B cell (primary cell): ENCODE results near the gene ZNF423. TPM values are rescaled to one million over a fixed set of nuclear protein-coding genes. Genes with fewer than 3 reads are reported as not detected.

Experiments
- ATAC-seq: fragments of 200-7000 bp; cut with Tn5 transposase; one replicate; pipeline ENCODE4 v1.10.0; 2021; ENCODE audit warnings: low read depth, mild to moderate bottlenecking, moderate number of reproducible peaks, moderate library complexity
- CTCF ChIA-PET: fragments of 350-600 bp; sonication (Branson Sonifier 250); formaldehyde crosslinking; loops from one replicate; lab custom pipeline; 2021; ENCODE audit warnings: antibody characterized with exemption, inconsistent platforms; lab: Charles Lee
- POLR2A ChIA-PET: fragments of 350-600 bp; sonication (Branson Sonifier 250); formaldehyde crosslinking; loops from one replicate; lab custom pipeline; 2021; ENCODE audit warnings: antibody characterized with exemption; lab: Charles Lee
- DNase-seq: peaks from one replicate; pipeline ENCODE4 v3.0.0; 2013
- H2AFZ ChIP-seq: 2 replicates; pipeline ENCODE4 v1.6.1; 2012; ENCODE audit warnings: mild to moderate bottlenecking, low read depth, low read length; ENCODE audit not compliant: insufficient read depth, poor library complexity, severe bottlenecking
- H3K27ac ChIP-seq, 2 donors: 1 replicate in 1 of 2; 2 replicates in 1 of 2; pipeline ENCODE4 v1.5.1; 2012 to 2013; ENCODE audit warnings: low read length in 2 of 2, mild to moderate bottlenecking in 2 of 2, moderate library complexity in 1 of 2
- H3K27me3 ChIP-seq, 4 experiments: fragments of 200-600 bp in 1 of 4; sonication (generic) in 1 of 4; replicated peaks in 1 of 4; 1 replicate in 2 of 4; 2 replicates in 2 of 4; pipeline versions ENCODE4 v1.6.1 to v1.7.0; 2013 to 2016; ENCODE audit warnings: low read length in 3 of 4, mild to moderate bottlenecking in 2 of 4, mixed read lengths in 1 of 4, moderate library complexity in 1 of 4; ENCODE audit not compliant: insufficient read depth in 4 of 4, control insufficient read depth in 3 of 4; ENCODE audit errors: control extremely low read depth in 1 of 4
- H3K36me3 ChIP-seq, 2 experiments: replicated peaks in 1 of 2; 1 replicate in 1 of 2; 2 replicates in 1 of 2; pipeline versions ENCODE4 v1.6.1 to v1.7.1; 2013; ENCODE audit warnings: low read length in 1 of 2; ENCODE audit not compliant: insufficient read depth in 2 of 2, control insufficient read depth in 1 of 2; ENCODE audit errors: control extremely low read depth in 1 of 2, extremely low read depth in 1 of 2
- H3K4me1 ChIP-seq, 2 donors: fragments of 200-600 bp in 1 of 2; sonication (generic) in 1 of 2; 1 replicate in 1 of 2; 2 replicates in 1 of 2; pipeline versions ENCODE4 v1.5.1 to v1.6.1; 2013 to 2017; ENCODE audit warnings: low read length in 2 of 2; ENCODE audit not compliant: control insufficient read depth in 2 of 2, insufficient read depth in 2 of 2
- H3K4me2 ChIP-seq: replicated peaks from 2 replicates; pipeline ENCODE3; 2012; ENCODE audit warnings: mild to moderate bottlenecking, low read depth, low read length; ENCODE audit not compliant: poor library complexity, severe bottlenecking
- H3K4me3 ChIP-seq, 5 experiments: fragments of 200-600 bp in 1 of 5; sonication (generic) in 1 of 5; 1 replicate in 3 of 5; 2 replicates in 2 of 5; pipeline versions ENCODE4 v1.5.1 to v1.7.0; 2011 to 2016; ENCODE audit warnings: low read length in 4 of 5, mild to moderate bottlenecking in 4 of 5, low read depth in 2 of 5, control low read depth in 1 of 5, moderate library complexity in 1 of 5; ENCODE audit not compliant: insufficient read depth in 1 of 5; ENCODE audit errors: control extremely low read depth in 1 of 5, extremely low read depth in 1 of 5
- H3K79me2 ChIP-seq: fragments of 200-600 bp; sonication (generic); one replicate; pipeline ENCODE4 v1.6.0; 2016; ENCODE audit warnings: low read length; ENCODE audit not compliant: control insufficient read depth, insufficient read depth
- H3K9ac ChIP-seq: fragments of 200-600 bp; sonication (generic); 2 replicates; pipeline ENCODE4 v1.6.1; 2017; ENCODE audit warnings: mild to moderate bottlenecking, low read length, moderate library complexity
- H3K9me3 ChIP-seq, 3 donors: one replicate each; pipeline versions ENCODE4 v1.6.1 to v1.7.1; 2013; ENCODE audit warnings: low read length in 2 of 3; ENCODE audit not compliant: control insufficient read depth in 2 of 3, insufficient read depth in 1 of 3; ENCODE audit errors: control extremely low read depth in 1 of 3
- H4K20me1 ChIP-seq: 2 replicates; pipeline ENCODE4 v1.6.0; 2012; ENCODE audit warnings: mild to moderate bottlenecking, low read length; ENCODE audit not compliant: insufficient read depth, control insufficient read depth, poor library complexity, severe bottlenecking
- H3K27ac Mint-ChIP-seq: one replicate; pipeline ENCODE4 v1.8.0; 2021; ENCODE audit warnings: mixed read lengths
- H3K27me3 Mint-ChIP-seq: one replicate; pipeline ENCODE4 v1.8.0; 2021; ENCODE audit warnings: mixed read lengths
- H3K4me1 Mint-ChIP-seq: one replicate; pipeline ENCODE4 v1.8.0; 2021; ENCODE audit warnings: mixed read lengths
- H3K4me3 Mint-ChIP-seq: one replicate; pipeline ENCODE4 v1.8.0; 2021; ENCODE audit warnings: mixed read lengths
- H3K9me3 Mint-ChIP-seq: one replicate; pipeline ENCODE4 v1.8.0; 2022; ENCODE audit warnings: mixed read lengths; ENCODE audit not compliant: insufficient read depth
- CTCF ChIP-seq: fragments of 200-600 bp; IDR thresholded peaks from one replicate; pipeline ENCODE4 v1.8.0; 2022; ENCODE audit warnings: antibody characterized with exemption, mild to moderate bottlenecking
- EZH2 ChIP-seq: IDR thresholded peaks from 2 replicates; pipeline ENCODE4 v1.6.1; 2012; ENCODE audit warnings: borderline replicate concordance, low read depth, mild to moderate bottlenecking, moderate library complexity, low read length; ENCODE audit not compliant: insufficient read depth, poor library complexity, severe bottlenecking
- WGBS: methylation state at CpG from one replicate; pipeline ENCODE4 v1.1.5; 2013; ENCODE audit warnings: missing lambda C conversion rate; ENCODE audit not compliant: insufficient coverage; 5-methylcytosine and 5-hydroxymethylcytosine counted together
- intact Hi-C: fragments of 100-400 bp; cut with micrococcal nuclease; formaldehyde crosslinking; loops from one replicate; pipeline ENCODE4 v1.10.0; 2022
- polyA plus RNA-seq: library from polyadenylated mRNA; depleted of rRNA; stranded (reverse); fragments of >200 nt; gene quantifications from 2 replicates; pipeline ENCODE4 v1.2.3, GENCODE V29; 2012
- total RNA-seq, 2 donors: library from RNA; stranded (reverse); fragments of 120-200 nt in 1 of 2; gene quantifications; 1 replicate in 1 of 2; 2 replicates in 1 of 2; pipeline versions ENCODE4 v1.2.3 to v1.2.4, GENCODE V29; 2013 to 2022

Gene ZNF423
- total and polyA plus RNA-seq, 2 donors (not counting 1 experiment from before 2014, with no cell fraction given) = not detected

- peaks cover 1% of the 10 kb centered on the region for H3K27me3 Mint-ChIP-seq
- DNase-seq (no peak), ATAC-seq (no peak)
- no peaks in the 10 kb centered on the region for H3K9me3 Mint-ChIP-seq
- Histone ChIP-seq H3K36me3 (no peaks in the 10 kb centered on the region), H3K4me2 (no peak overlapping the region), H3K9me3 (peaks cover 0 to 5% (median 0%) of the 10 kb centered on the region in 3 donors), H3K27me3 (no peaks in the 10 kb centered on the region), H3K4me1 (no peaks in the 10 kb centered on the region), H3K79me2 (no peaks in the 10 kb centered on the region), H3K27ac (no peak overlapping the region), H2AFZ (no peak overlapping the region), H4K20me1 (no peaks in the 10 kb centered on the region), H3K9ac (no peak overlapping the region), H3K4me3 (no peak overlapping the region)
- H3K27ac Mint-ChIP-seq = no peak overlapping the region
- WGBS = 97% methylated on average over 10 of the region's 11 CpGs
- H3K4me1 Mint-ChIP-seq = no peaks in the 10 kb centered on the region
- intact Hi-C loops = no loop called here
- ChIA-PET POLR2A (no interaction called here), CTCF (no interaction called here)
- no peak overlapping the region for H3K4me3 Mint-ChIP-seq
- TF ChIP-seq EZH2 = no peak
- TF ChIP-seq CTCF = no peak
Measured at GRCh38 chr16:49785970-49786369, 69.9 kb downstream of the ZNF423 start.

- CTCF ChIA-PET = no interaction called here
- H3K4me3 Mint-ChIP-seq = no peak overlapping the region
Measured at GRCh38 chr16:49782405-49782804, 73.5 kb downstream of the ZNF423 start.

More at GRCh38 chr16:49782405-49782804, 73.5 kb downstream of the ZNF423 start:
- Histone ChIP-seq H3K9me3 (no peaks in the 10 kb centered on the region), H2AFZ (no peak overlapping the region), H3K4me2 (no peak overlapping the region), H3K4me3 (no peak overlapping the region), H3K27ac (no peak overlapping the region), H3K9ac (no peak overlapping the region), H3K27me3 (no peaks in the 10 kb centered on the region), H3K79me2 (no peaks in the 10 kb centered on the region), H4K20me1 (no peaks in the 10 kb centered on the region), H3K36me3 (no peaks in the 10 kb centered on the region), H3K4me1 (no peaks in the 10 kb centered on the region)
- Mint-ChIP-seq H3K27me3 (peaks cover 4% of the 10 kb centered on the region), H3K9me3 (no peaks in the 10 kb centered on the region), H3K27ac (no peak overlapping the region), H3K4me1 (no peaks in the 10 kb centered on the region)
- WGBS = 94% methylated on average over 5 of the region's 5 CpGs
- no peak for ATAC-seq
- intact Hi-C loops = no loop called here
- POLR2A ChIA-PET = no interaction called here
- DNase-seq = no peak
- no peak for TF ChIP-seq CTCF
- no peak for TF ChIP-seq EZH2
